Hematopoietic multipotent progenitor cell treated with erythropoietin and hydrocortisone succinate and interleukin-3 and kit ligand, for 17 days (in vitro differentiated cells): ENCODE measurements around the gene TOP3B.

ENCODE experiments used
- DNase-seq: peaks from one replicate; pipeline ENCODE4 v3.0.0-alpha.2; 2015; ENCODE audit warnings: low spot score

The TOP3B gene

DNA sequence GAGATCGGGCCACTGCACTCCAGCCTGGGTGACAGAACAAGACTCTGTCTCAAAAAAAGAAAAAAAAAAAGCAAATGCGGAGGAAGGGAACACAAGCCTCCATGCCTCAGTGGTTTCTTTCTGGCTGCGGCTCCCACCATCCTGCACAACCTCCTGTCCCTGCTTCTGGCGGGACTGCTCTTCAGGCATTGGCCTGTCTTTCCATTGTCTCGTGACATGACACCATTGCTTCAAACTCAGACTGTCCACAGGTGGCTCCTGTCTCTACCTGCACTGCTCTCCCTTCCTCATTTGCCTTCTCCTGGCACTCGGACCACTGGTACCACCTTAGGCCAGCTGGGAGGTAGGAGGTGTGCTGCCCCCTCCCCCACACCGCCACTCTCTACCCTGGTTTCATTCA lies 19.3 kb downstream of the TOP3B start:
- no peak for DNase-seq

DNA sequence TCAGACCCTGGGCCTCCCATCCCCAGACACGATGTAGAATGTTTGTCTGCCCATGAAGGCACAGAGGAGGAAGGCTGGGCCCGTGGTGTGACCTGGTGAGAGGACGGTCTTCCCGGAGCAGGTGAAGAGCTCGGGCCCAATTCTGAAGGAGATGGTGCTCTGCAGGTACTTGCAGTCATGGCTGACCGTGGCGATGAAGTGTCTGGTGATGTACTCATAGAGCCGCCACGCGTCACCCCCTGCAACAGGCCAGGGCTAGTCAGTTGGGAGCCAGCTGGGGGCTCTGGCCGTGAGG lies 20.0 kb downstream of the TOP3B start:
- no peak for DNase-seq

DNA sequence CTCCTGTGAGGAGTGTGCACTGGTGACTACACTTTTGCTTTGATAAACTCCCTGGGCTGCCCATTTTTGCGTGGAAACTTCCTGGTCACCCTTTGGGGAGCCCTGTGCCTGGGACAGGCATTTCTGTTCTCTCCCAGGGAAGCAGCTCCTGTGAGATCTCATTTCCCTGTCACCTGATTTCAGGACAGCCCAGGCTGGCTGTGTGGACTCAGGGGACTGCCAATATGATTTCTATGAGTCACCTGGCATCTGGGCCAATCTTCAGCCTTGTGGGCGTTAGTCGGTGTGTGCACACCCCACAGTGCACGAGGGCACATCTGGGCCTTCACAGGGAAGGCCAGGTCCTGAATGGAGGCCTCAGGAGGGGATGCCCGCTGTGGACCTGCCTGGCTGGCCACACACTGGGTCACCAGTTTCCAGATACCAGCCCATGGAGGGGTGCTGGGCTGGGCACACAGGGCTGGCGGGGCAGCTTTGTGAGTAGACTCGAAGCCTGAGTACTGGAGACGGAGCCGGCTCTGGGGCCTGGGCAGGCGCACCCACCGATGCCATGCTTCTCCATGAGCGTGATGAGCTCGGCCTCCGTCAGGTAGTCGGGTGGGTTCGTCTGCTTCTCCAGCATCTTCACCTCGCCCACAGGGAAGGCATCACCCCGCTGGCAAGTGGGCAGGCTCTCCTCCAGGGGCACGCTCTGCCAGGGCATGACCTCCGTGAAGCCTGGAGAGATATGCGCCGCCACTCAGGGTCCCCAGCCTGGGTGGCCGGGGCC lies 20.5 kb downstream of the TOP3B start:
- DNase-seq, result no peak

DNA sequence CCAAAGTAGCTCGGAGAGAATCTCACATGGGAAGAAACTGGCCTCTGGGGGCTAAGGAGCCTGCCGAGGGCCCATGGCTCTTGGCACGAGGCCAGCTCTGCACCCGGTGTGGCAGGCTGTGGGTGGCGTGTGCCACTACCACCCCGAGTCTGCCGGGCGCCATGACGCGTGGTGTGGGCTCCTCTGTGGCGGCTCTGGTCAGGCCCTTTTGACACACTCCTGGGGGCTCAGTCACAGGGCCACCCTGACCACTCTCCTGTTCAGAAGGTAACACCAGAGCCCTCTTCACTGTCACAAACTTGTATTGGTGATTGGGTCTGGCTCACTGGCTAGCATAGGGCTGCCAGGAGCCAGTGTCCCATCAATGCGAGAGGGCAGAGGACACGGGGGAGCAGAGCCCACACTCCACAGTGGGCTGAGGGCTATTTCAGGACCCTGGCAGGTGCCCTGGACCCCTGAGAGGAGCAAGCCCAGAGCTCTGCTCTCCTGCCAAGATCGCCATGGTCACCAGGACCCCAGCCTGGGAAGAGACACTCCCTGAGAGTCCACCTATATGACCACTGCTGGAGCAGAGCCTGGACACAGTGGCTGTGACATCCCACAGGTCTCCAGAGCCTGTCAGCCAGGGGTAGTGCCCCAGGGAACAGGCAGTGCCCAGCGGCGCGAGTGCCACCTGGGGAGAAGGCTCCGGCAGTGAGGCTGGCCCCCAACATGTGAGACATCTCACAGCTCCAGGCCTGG lies 21.3 kb downstream of the TOP3B start:
- DNase-seq, result no peak

DNA sequence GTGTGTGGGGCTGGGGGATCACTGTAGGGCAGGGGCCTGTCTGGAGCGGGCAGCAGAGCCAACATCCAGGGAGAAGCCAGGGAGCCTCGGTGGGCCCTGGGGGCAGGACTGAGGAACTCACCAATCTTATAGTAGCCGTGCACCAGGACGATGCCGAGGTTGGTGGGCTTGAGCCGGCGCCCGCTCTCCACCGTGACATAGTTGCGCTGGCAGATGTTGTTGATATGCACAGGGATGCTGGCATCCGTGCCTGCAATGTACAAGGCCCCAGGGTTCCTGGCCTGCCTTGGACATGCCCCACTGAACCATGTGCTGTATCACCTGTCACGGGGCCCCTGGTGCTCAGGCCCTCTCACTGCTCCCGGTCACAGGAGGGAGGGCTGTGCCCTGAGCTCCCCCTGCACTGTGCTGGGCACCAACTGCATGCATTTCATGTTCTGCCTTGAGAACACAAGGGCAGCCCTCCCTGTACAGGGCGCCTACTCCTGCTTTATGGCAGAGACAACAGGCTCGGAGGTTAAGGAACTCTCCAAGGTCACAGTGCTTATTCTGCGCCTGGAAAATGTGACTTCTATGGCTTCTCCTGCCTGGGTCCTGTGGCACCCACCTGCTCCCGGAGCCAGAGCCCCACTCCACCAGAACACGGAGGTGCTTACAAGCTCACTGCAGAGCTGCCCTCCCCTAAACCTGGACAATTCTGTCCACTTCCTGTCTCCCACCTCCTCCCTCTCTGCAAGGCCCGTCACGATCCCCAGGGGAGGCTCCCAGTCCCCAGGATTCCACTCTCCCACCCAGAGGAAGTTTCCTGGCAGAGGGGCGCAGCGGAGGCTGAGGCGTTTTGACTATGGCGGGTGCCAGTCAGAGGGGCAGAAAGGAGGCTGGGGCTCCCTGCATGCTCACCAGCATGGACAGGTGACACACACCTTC lies 22.1 kb downstream of the TOP3B start:
- DNase-seq, result no peak

DNA sequence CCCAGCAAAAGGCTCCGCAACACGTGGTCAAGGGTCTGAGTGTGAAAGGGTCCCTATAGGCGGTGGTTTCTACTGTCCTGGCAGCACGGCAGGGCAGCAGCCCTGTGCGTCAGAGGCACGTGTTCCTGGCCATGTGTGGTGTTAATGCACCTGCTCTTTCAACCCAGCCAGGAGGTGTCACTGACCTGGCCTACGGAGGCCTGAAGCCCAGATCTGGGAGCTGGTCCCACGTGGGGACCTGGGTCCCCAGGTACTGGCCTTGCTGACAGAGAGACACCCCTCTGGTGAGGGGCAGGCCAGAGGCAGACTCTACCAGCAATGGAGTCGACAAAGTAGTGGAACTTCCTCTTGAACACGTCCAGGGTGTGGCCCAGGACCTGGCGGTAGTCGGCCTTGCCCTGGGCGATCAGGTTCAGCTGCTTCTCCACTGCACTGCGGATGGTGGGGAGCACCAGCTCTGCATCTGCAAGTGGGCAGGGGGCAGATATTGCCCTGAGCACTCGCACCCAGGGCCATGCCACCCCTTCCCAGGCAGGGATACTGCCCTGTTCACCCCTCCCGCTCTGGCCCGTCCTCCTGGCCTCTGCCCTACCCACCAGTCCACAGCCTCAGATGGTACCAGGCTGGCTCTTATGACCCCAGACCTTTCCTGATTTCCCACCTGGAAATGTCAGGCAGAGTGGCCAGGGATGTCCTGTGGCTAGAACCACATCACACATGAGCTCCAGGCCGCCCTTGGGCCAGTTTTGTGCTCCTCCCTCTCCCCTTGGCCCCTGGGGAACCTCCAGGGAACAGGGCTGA lies 23.1 kb downstream of the TOP3B start:
- DNase-seq, result no peak

DNA sequence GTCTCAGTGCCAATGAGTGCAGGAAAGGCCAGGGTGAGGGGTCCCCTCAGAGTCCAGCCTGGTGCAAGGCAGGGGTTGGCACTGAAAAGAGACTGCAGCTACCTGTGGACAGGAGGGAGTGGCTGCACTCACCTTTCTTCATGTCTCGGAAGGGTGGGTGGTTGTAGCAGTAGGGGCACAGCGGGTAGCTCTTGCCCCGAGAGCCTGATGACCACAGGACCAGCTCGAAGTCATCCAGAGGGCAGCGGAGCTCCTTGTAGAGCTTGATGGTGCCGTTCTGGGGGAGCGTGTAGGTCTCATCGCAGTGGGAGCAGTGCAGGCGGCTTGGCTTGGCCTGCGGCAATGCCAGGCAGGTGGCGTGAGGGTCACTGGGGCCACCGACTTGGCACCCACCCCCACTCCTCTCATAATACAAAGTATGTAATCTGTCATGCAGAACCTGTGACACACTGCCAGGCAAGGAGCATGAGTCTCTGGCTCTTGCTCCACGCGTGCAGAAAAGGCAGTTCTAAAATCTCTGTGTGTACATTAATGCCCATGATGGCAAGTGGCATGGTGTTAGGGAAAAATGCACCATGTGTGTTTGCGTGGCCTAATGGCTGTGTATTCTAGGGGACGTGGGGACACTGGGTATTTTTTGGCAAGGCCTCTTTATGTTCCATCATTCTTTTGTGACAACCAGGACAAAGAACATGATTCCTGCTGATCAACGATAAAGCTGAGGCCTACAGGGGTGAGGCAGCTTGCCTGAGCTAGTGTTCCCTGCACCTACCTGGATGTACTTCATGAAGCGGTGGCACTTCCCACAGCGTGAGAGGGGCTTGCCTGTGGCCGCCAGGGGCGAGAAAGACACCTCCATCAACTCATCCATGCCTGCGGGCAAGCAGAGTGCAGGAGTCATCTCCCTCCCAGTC lies 24.0 kb downstream of the TOP3B start:
- no peak for DNase-seq

DNA sequence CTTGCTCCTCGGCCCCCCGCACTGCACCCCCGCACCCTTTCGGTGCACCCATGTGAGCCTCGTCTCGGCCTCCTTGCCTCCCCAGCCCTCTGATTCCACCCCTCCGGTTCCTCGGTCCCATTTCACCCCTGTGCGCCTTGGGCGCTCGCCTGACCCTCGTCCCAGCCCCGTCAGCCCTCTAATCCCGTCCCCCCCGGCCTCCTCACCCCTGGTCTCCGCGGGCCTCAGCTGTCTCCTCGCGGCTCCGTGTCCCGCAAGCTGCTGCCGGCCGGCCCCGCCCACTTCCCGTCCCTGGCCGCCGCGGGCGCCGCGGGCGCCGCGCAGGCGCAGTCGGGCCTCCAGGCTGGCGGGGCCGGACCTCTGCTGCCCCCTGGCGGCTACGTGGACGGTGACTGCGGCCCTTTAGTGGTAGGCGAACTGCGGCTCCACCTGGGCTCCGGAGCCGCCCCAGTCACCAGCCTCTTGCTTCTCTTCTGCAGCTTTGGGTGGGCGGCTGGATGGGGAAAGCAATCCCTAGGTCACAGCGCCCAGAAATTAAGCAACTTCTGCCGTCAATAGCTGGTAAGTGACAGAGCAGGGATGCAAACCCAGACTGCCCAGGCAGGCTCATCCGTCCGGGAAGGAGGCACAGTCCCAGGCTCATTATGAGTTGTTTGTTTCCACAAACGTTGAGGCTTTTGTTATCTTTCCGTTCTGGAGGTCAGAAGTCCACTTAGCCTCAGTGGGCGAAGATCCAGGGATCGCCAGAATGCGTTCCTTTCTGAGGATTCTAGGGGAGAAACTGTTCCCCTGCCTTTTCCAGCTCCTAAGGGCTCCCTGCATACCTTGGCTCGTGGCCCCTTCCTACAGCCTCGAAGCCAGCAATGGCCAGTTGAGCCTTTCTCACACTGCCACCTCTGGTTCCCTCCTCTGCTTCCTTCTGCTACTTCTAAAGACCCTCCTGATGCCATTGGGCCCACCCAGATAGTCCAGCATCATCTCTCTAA lies 29.7 kb downstream of the TOP3B start, which contains the start of gene PPM1F:
Gene PPM1F (minus strand): TSS at position 263 of the 986 bp plus-strand sequence. CDS start 6,800 bp downstream, outside the sequence.
- DNase-seq, result peak; percentile 91

DNA sequence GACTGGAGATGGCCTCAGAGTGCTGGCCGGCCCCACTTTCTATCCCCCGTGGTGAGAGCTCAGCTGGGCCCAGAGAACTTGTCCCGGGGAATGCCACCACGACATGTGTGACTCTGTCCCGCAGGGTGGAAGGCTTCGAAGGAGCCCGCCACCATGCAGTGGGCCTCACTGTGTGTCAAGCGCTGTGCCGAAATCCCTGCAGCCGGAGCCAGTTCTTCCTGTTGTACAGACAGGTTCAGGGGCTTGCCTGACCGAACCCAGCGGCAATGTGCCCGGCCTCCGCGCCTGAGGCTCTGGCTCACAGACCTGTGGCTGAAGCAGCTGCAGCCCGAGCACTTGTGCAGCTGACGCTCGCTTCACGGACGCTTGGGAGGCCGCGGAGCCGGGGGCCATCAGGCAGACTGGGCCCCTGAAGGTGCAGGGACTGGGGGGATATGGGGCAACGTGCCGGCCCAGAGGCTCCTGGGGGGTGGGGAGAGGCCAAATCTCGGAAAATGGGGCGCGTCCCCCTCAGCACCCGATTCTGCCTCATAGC lies 30.6 kb downstream of the TOP3B start:
- no peak for DNase-seq

DNA sequence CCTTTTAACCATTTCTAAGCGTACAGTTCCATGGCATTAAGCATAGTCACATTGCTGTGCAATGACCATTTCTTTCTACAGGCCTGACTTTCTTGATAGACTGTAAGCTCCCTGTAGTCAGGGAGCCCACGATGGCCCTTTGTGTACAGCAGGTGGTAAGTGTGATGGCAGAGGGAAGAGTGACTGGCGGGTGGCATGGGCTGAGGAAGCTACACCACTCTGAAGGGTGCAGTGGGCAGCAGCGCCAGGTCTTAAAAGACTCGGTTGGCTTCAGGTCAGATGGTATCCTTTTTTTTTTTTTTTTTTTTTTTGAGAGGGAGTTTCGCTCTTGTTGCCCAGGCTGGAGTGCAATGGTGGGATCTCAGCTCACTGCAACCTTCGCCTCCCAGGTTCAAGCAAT lies 31.5 kb downstream of the TOP3B start:
- DNase-seq, result no peak

DNA sequence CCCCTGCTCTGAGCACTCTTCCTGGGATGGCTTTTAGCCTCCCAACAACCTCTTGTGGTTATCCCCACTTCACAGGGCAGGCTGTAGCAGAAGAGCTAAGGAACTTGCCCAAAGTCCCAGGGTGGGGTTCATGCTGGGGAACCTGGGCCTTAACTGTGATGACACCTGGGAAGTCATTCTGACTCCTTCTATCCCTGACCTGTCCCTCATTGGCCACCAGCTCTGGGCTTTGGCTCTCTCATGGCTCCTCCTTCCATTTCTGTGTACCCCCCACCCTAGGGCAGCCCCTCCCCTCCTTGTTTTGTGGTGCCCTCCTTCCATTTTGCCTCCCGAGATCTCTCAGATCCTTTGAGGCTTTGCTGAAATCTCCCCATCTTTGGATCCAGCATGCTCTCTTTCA lies 32.6 kb downstream of the TOP3B start:
- no peak for DNase-seq

DNA sequence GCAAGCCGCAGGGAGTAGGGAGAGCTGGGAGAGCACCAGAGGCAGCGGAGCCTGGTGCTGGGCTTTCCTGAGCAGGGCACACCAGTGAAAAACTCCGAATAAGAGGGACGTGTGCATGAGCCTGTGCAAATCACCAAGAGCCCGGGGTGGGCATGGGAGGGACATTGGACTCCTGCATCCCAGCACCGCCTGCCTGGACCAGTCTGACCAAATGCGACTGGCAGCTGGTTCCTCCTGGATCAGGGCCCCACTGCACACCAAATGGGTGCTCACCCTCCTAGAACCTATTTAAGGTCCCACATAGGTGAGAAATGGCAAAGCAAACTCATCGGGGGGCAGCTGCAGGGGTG lies 33.0 kb downstream of the TOP3B start:
- no peak for DNase-seq

DNA sequence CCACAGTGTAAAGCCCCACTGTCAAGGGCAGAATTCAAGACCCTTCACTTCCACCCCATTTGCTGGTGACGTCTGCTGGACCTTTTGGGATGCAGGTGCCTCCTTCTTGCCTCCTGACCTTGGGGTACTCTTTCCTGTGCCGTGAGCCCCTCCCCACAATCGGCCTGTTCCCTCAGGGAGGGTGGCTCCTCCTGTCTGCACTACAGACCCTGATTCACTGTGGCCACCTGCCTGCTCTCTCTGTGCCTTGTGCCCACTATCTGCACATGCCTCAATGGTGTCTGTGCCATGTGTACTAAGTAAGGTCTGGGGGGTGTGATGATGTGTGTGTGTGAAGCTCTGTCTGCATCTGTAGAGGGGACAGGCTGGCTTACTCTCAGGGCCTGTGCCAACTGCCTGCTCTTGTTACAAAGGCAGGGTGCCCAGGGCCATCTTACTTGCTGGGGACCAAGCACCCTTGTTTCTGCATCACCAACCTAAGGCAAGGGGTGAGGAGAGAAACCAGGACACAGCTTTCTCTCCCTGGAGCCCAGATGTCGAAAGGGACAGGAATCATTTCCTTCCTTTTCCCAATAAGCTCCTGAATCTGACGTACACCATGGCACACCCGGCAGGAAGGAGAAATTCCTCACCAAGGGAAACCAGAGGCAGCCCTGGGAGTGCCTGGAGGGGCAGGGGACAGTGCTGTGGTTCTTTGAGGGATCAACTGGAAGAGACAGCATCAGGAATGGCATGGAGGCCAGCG lies 33.6 kb downstream of the TOP3B start:
- DNase-seq, result no peak

DNA sequence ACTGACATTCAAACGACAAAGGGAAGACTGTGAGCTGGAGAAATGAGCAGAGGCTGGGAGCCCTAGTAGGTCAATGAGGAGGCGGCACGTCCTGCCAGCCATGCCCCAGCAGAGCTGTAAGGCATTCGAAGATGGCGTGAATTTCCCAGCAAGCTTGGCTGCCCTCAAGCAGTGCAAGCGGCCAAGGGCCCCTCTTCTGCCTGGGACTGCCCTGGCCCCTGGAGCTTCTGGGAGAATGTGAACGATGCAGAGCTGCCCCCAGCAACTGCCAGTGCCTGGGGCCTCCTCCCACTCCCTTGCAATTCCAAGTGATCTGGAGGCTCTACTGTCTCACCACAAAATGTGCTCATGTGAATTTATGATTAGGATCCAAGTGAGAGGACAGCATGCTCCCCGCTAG lies 34.2 kb downstream of the TOP3B start:
- no peak for DNase-seq

DNA sequence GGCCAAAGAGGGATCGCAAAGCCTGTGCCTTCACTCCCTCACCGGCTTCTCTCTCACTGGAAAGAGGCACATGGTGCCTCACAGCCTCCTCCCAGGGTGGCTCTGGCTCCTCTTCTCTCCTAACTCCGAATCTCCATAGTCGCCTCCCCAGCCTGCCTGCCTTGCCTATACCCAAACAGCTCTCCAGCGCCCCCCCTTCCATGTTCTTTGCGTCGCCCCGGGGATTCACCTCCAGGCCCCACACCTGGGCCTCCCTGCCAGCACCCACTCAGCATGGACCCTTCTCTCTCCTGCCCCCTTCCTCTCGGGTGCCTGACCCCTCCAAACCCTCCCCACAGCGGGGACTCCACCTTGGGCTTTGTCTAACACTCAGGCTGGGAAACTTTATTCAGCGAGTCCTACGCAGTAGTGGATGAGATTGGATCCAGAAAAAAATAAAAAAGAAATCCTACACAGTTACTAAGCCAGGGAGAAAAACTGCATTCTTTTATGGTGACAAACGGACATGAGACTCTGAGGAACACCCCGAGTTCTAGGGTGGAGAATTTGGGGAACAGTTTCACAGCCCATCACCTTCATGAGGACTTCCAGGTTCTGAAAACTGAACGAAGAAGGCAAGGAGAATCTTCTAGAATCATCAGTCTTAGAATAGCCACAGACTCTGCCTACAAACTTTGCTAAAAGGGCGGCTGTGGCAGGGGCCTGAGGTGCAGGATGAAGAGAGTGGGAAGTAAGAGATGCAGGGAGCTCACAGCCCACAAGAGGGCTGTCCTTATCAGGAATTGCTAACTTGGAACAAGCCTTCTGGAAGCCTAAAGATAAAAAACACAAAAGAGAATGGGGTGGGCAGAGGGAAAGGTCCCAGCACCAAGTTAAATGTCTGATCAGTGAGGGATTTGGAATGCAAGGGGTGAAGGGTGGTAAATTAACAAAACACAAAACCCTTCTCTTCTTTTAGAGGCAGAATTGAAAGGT lies 35.3 kb downstream of the TOP3B start:
- no peak for DNase-seq

DNA sequence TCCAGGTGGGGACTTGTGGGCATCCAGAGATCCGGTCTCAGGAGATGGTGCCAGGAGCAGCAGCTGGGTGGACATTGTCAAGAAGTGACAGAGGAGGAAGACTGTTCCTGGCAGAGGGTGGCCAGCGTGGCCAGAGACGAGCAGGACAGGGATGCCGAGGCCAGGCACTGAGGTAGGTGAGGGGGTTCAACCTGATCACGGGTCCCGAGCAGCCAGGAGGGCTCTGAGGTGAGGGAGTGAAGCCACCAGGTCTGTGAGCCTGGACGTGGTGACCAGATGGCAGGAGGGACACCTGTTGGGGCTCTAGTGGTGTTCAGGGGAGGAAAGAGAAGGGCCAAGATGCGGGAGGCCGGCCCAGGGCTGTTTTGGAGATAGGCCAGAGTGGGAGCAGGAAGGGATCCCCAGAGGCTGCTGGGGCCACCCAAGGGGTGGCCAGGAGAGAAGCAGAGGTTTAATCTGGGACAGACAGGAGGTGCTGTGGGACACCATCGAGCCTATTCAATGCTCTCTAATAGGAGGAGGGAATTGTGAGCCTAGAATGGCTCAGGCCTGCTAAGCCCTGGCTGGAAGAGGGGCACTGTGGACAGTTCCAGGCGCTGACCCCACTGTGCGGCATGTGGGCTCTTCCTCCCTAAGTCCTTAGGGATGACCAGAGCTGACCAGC lies 36.2 kb downstream of the TOP3B start:
- no peak for DNase-seq
